ENCODE results near the gene SH3BP4. TPM values are rescaled to one million over a fixed set of nuclear protein-coding genes. Genes with fewer than 3 reads are reported as not detected.

SH3BP4 gene
- total and polyA plus RNA-seq, 2 of the 8 experiments (the other 6 are each of a cell fraction or from before 2014, with no cell fraction given): 28.3 to 35.4 TPM

DNA sequence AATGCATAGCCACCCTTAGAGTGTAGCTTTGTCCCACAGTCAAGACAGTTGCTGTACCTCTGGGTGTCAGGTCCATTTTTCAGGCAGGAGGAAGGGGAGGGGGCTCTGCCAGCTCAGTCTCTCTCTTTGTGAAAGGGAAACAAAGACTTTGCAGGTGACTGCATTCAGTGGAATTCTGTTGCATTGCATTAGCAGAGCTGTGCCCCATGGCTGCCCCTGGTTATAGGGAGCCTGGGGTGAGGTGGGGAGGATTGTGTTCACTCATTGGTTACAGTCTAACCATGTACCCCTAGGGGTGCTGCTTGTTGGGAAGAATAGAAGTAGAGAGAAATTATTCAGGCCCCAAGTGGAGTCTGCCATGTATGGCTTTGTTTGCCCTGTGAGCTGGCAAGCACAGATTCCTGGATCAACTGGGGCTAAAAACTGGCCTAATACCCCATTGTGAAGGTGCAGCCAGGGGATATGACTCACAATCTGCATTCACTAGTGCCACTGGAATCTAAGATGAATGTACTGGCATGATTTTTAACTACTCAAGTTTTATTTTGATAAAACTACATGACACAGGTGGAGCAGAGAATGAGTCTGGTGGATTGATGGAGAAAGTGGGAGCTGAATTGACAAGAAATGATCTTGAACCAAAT lies 118.4 kb downstream of the SH3BP4 start (continued):
- no peak for TF ChIP-seq GABPA (IDR thresholded peaks at IDR 0.05; ENCODE audit: borderline replicate concordance, insufficient read depth, low read length)
- no peak for TF ChIP-seq SUZ12 (IDR thresholded peaks at IDR 0.05; ENCODE audit: low read length)
- TF ChIP-seq CEBPB (IDR thresholded peaks at IDR 0.05; ENCODE audit: low read depth, low read length): no peak
- no peak for TF ChIP-seq E2F6 (IDR thresholded peaks at IDR 0.05)
- no peak for TF ChIP-seq POLR2A (IDR thresholded peaks at IDR 0.05; ENCODE audit: control extremely low read depth in 1 of 2, low read depth in 2 of 2, low read length in 2 of 2)
- no peak for TF ChIP-seq HDAC6 (IDR thresholded peaks at IDR 0.05; ENCODE audit: low read depth, low read length)
- TF ChIP-seq RNF2 (IDR thresholded peaks at IDR 0.05; ENCODE audit: borderline replicate concordance, low read depth, low read length, missing control alignments, poor library complexity, severe bottlenecking): no peak
- TF ChIP-seq CHD1 (IDR thresholded peaks at IDR 0.05; ENCODE audit: low read depth, low read length): no peak
- no peak for TF ChIP-seq SAP30 (IDR thresholded peaks at IDR 0.05; ENCODE audit: insufficient read depth, insufficient replicate concordance, low read length)
- no peak for TF ChIP-seq CTCF (IDR thresholded peaks at IDR 0.05; ENCODE audit: control extremely low read depth in 1 of 3, insufficient read depth in 1 of 3, low read depth in 1 of 3, low read length in 3 of 3)
- TF ChIP-seq JUN (IDR thresholded peaks at IDR 0.05; ENCODE audit: low read depth, low read length): no peak
- TF ChIP-seq SRF (IDR thresholded peaks at IDR 0.05; ENCODE audit: low read depth, low read length): 0 out of 2 replicates have a peak, but pooled peaks have one; percentile 35
- no peak for TF ChIP-seq NANOG (IDR thresholded peaks at IDR 0.05; ENCODE audit: insufficient read depth, low read depth, low read length, poor library complexity, severe bottlenecking)
- TF ChIP-seq, protein P1, sequence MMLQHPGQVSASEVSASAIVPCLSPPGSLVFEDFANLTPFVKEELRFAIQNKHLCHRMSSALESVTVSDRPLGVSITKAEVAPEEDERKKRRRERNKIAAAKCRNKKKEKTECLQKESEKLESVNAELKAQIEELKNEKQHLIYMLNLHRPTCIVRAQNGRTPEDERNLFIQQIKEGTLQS (IDR thresholded peaks at IDR 0.05; ENCODE audit: insufficient read depth, low read depth, low read length): no peak
- no peak for TF ChIP-seq TBP (IDR thresholded peaks at IDR 0.05; ENCODE audit: low read depth, low read length)
- TF ChIP-seq GTF2F1 (IDR thresholded peaks at IDR 0.05; ENCODE audit: borderline replicate concordance, low read depth, low read length): no peak
- TF ChIP-seq CREB1 (IDR thresholded peaks at IDR 0.05): no peak
- TF ChIP-seq RXRA (IDR thresholded peaks at IDR 0.05; ENCODE audit: insufficient read depth, low read depth, low read length): no peak
- no peak for TF ChIP-seq KDM1A (IDR thresholded peaks at IDR 0.05; ENCODE audit: borderline replicate concordance, low read length)
- no peak for TF ChIP-seq MAFK (IDR thresholded peaks at IDR 0.05; ENCODE audit: low read depth, low read length)
- TF ChIP-seq POLR2AphosphoS5 (IDR thresholded peaks at IDR 0.05; ENCODE audit: low read depth, low read length): no peak
